Thoracic aorta (tissue), 2 donors: ENCODE measurements around the gene BCAS3. TPM values are rescaled to one million over a fixed set of nuclear protein-coding genes. Genes with fewer than 3 reads are reported as not detected.
A peak's percentile ranks its signal among the peaks of the same experiment; 100 is the strongest.

Experiments
- ATAC-seq: fragments of 150-250 bp; one replicate; pipeline ENCODE4 v1.8.0; 2017; ENCODE audit warnings: low read depth; ENCODE audit not compliant: insufficient number of reproducible peaks, low FRiP score
- DNase-seq: peaks from one replicate; pipeline ENCODE4 v3.0.0-alpha.2; 2020; ENCODE audit warnings: low spot score
- H3K27ac ChIP-seq, 2 donors: fragments of 200-600 bp; sonication (generic); 1 replicate in 1 of 2; 2 replicates in 1 of 2; pipeline ENCODE4 v1.5.1; 2016; ENCODE audit warnings: mild to moderate bottlenecking in 2 of 2, moderate library complexity in 2 of 2
- H3K27me3 ChIP-seq: fragments of 200-600 bp; sonication (generic); replicated peaks from 2 replicates; pipeline ENCODE4 v1.6.0; 2016; ENCODE audit warnings: mild to moderate bottlenecking; ENCODE audit not compliant: insufficient read depth
- H3K36me3 ChIP-seq: fragments of 200-600 bp; sonication (generic); one replicate; pipeline ENCODE4 v1.5.1; 2016
- H3K4me1 ChIP-seq, 2 donors: fragments of 200-600 bp; sonication (generic); 1 replicate in 1 of 2; 2 replicates in 1 of 2; pipeline versions ENCODE4 v1.5.1 to v1.6.0; 2016; ENCODE audit warnings: low read depth in 2 of 2, mild to moderate bottlenecking in 1 of 2; ENCODE audit not compliant: control insufficient read depth in 1 of 2
- H3K4me3 ChIP-seq: fragments of 200-600 bp; sonication (generic); 2 replicates; pipeline ENCODE4 v1.5.1; 2016; ENCODE audit warnings: mild to moderate bottlenecking
- H3K9me3 ChIP-seq: fragments of 200-600 bp; sonication (generic); 2 replicates; pipeline ENCODE4 v1.5.1; 2016
- CTCF ChIP-seq: fragments of 200-600 bp; sonication (generic); IDR thresholded peaks from one replicate; pipeline ENCODE4 v1.5.1; 2019; ENCODE audit warnings: antibody characterized with exemption
- total RNA-seq, 2 donors: library from RNA; depleted of rRNA; stranded (reverse); fragments of >200 nt; gene quantifications; one replicate each; pipeline versions ENCODE4 v1.1.0 to v1.2.3, GENCODE V29; 2016

Gene BCAS3
- total RNA-seq, 2 donors from 2014 or later = 35.1 to 69.3 TPM

GRCh38 chr17:61007980-61008379, 330.3 kb downstream of the BCAS3 start:
- no peaks in the 10 kb centered on the region for H3K36me3 ChIP-seq
- H3K27ac ChIP-seq = peak overlapping the region in 1 of 2 donors; percentile 34
- TF ChIP-seq CTCF = no peak
- no peak for DNase-seq
- H3K27me3 ChIP-seq = no peaks in the 10 kb centered on the region
- H3K4me3 ChIP-seq = no peak overlapping the region
- peaks cover 0 to 9% of the 10 kb centered on the region in 2 donors for H3K4me1 ChIP-seq
- H3K9me3 ChIP-seq = no peaks in the 10 kb centered on the region
- ATAC-seq = no peak

- H3K27ac ChIP-seq = no peak overlapping the region
- H3K9me3 ChIP-seq = no peaks in the 10 kb centered on the region
- ATAC-seq (no peak), DNase-seq (no peak)
- no peak overlapping the region for H3K4me3 ChIP-seq
- H3K4me1 ChIP-seq = peaks cover 0 to 9% of the 10 kb centered on the region in 2 donors
- no peaks in the 10 kb centered on the region for H3K36me3 ChIP-seq
- H3K27me3 ChIP-seq = no peaks in the 10 kb centered on the region
- TF ChIP-seq CTCF = no peak
Observed at GRCh38 chr17:61009663-61010062, 332.0 kb downstream of the BCAS3 start.

GRCh38 chr17:61010661-61011170, 333.1 kb downstream of the BCAS3 start:
- no peaks in the 10 kb centered on the region for H3K9me3 ChIP-seq
- H3K36me3 ChIP-seq = no peaks in the 10 kb centered on the region
- no peak for DNase-seq
- ATAC-seq = no peak
- H3K4me1 ChIP-seq = peaks cover 0 to 9% of the 10 kb centered on the region in 2 donors
- no peak overlapping the region for H3K4me3 ChIP-seq
- H3K27me3 ChIP-seq = no peaks in the 10 kb centered on the region
- TF ChIP-seq CTCF = no peak
- H3K27ac ChIP-seq = no peak overlapping the region

- H3K9me3 ChIP-seq = no peaks in the 10 kb centered on the region
- H3K4me3 ChIP-seq = no peak overlapping the region
- H3K27me3 ChIP-seq = no peaks in the 10 kb centered on the region
- DNase-seq = no peak
- H3K27ac ChIP-seq = no peak overlapping the region
- H3K4me1 ChIP-seq = peaks cover 0 to 9% of the 10 kb centered on the region in 2 donors
- no peaks in the 10 kb centered on the region for H3K36me3 ChIP-seq
- no peak for ATAC-seq
- no peak for TF ChIP-seq CTCF
Observed at GRCh38 chr17:61011251-61011650, 333.6 kb downstream of the BCAS3 start.

- no peak for ATAC-seq
- H3K4me1 ChIP-seq = no peaks in the 10 kb centered on the region
- DNase-seq = no peak
- no peaks in the 10 kb centered on the region for H3K36me3 ChIP-seq
- no peaks in the 10 kb centered on the region for H3K27me3 ChIP-seq
- no peak overlapping the region for H3K4me3 ChIP-seq
- no peak overlapping the region for H3K27ac ChIP-seq
- TF ChIP-seq CTCF = no peak
- H3K9me3 ChIP-seq = no peaks in the 10 kb centered on the region
Observed at GRCh38 chr17:61015966-61016365, 338.3 kb downstream of the BCAS3 start.
